CD14-positive monocyte (primary cell): Measurements from ENCODE around the gene SPATA20. TPM values are rescaled to one million over a fixed set of nuclear protein-coding genes. Genes with fewer than 3 reads are reported as not detected.
A peak's percentile ranks its signal among the peaks of the same experiment; 100 is the strongest.

ENCODE experiments used
- DNase-seq, 3 donors: peaks; one replicate each; pipeline ENCODE4 v3.0.0-alpha.2; 2011 to 2022
- H2AFZ ChIP-seq: 2 replicates; pipeline ENCODE4 v1.6.0; 2012; ENCODE audit warnings: mild to moderate bottlenecking, low read depth, low read length, inconsistent platforms; ENCODE audit not compliant: insufficient read depth, poor library complexity, severe bottlenecking
- H3K27ac ChIP-seq, 2 donors: 1 replicate in 1 of 2; 2 replicates in 1 of 2; pipeline ENCODE4 v1.5.1; 2012 to 2013; ENCODE audit warnings: low read length in 2 of 2, control low read depth in 1 of 2, inconsistent platforms in 1 of 2, low read depth in 1 of 2, mild to moderate bottlenecking in 1 of 2
- H3K27me3 ChIP-seq, 2 donors: one replicate each; pipeline versions ENCODE4 v1.6.0 to v1.6.1; 2011 to 2013; ENCODE audit warnings: low read length in 2 of 2; ENCODE audit not compliant: control insufficient read depth in 2 of 2, insufficient read depth in 2 of 2
- H3K36me3 ChIP-seq, 2 donors: replicated peaks in 1 of 2; 1 replicate in 1 of 2; 2 replicates in 1 of 2; pipeline versions ENCODE4 v1.5.1 to v1.6.1; 2012 to 2013; ENCODE audit warnings: low read length in 2 of 2, control low read depth in 1 of 2, inconsistent platforms in 1 of 2, mild to moderate bottlenecking in 1 of 2; ENCODE audit not compliant: insufficient read depth in 2 of 2, control insufficient read depth in 1 of 2
- H3K4me1 ChIP-seq, 2 donors: 1 replicate in 1 of 2; 2 replicates in 1 of 2; pipeline versions ENCODE4 v1.5.1 to v1.6.1; 2012 to 2013; ENCODE audit warnings: low read length in 2 of 2, control low read depth in 1 of 2, inconsistent platforms in 1 of 2, mild to moderate bottlenecking in 1 of 2, moderate library complexity in 1 of 2; ENCODE audit not compliant: insufficient read depth in 2 of 2, control insufficient read depth in 1 of 2
- H3K4me2 ChIP-seq: replicated peaks from 2 replicates; pipeline ENCODE3; 2012; ENCODE audit warnings: low read length, moderate library complexity, mild to moderate bottlenecking; ENCODE audit not compliant: poor library complexity, severe bottlenecking; ENCODE audit errors: extremely low read depth
- H3K4me3 ChIP-seq, 3 experiments: fragments of 200-600 bp in 1 of 3; sonication (generic) in 1 of 3; replicated peaks in 1 of 3; 1 replicate in 2 of 3; 2 replicates in 1 of 3; pipeline ENCODE4 v1.5.1; 2011 to 2013; ENCODE audit warnings: low read length in 3 of 3, mild to moderate bottlenecking in 3 of 3, control low read depth in 2 of 3, low read depth in 2 of 3, inconsistent platforms in 1 of 3, moderate library complexity in 1 of 3
- H3K79me2 ChIP-seq: 2 replicates; pipeline ENCODE4 v1.6.0; 2012; ENCODE audit warnings: mild to moderate bottlenecking, control low read depth, inconsistent platforms, low read length, moderate library complexity; ENCODE audit not compliant: insufficient read depth
- H3K9ac ChIP-seq: 2 replicates; pipeline ENCODE4 v1.6.0; 2017; ENCODE audit warnings: low read length, mild to moderate bottlenecking; ENCODE audit not compliant: insufficient read depth, poor library complexity, severe bottlenecking
- H3K9me3 ChIP-seq, 2 donors: replicated peaks in 1 of 2; 1 replicate in 1 of 2; 2 replicates in 1 of 2; pipeline versions ENCODE4 v1.5.1 to v1.6.1; 2012 to 2013; ENCODE audit warnings: low read length in 2 of 2, control low read depth in 1 of 2; ENCODE audit not compliant: control insufficient read depth in 1 of 2, insufficient read depth in 1 of 2
- H4K20me1 ChIP-seq: 2 replicates; pipeline ENCODE4 v1.6.0; 2012; ENCODE audit warnings: mild to moderate bottlenecking, low read length, control low read depth, moderate library complexity; ENCODE audit not compliant: insufficient read depth
- H3K27ac Mint-ChIP-seq, 7 donors: one replicate each; pipeline ENCODE4 v1.8.0; 2020; ENCODE audit warnings: mild to moderate bottlenecking in 7 of 7, mixed read lengths in 7 of 7, moderate library complexity in 6 of 7, inconsistent platforms in 2 of 7
- H3K27me3 Mint-ChIP-seq, 3 donors: one replicate each; pipeline ENCODE4 v1.8.0; 2021 to 2022; ENCODE audit warnings: low read depth in 3 of 3, mild to moderate bottlenecking in 3 of 3, mixed read lengths in 3 of 3, moderate library complexity in 3 of 3, inconsistent platforms in 1 of 3
- H3K36me3 Mint-ChIP-seq, 2 donors: one replicate each; pipeline ENCODE4 v1.8.0; 2020; ENCODE audit warnings: mixed read lengths in 2 of 2, inconsistent platforms in 1 of 2, mild to moderate bottlenecking in 1 of 2
- H3K4me1 Mint-ChIP-seq: one replicate; pipeline ENCODE4 v1.8.0; 2020; ENCODE audit warnings: mild to moderate bottlenecking, mixed read lengths
- H3K4me3 Mint-ChIP-seq, 2 donors: one replicate each; pipeline ENCODE4 v1.8.0; 2020; ENCODE audit warnings: mild to moderate bottlenecking in 2 of 2, mixed read lengths in 2 of 2, moderate library complexity in 1 of 2
- H3K9me3 Mint-ChIP-seq, 7 donors: one replicate each; pipeline ENCODE4 v1.8.0; 2020 to 2022; ENCODE audit warnings: mixed read lengths in 7 of 7, mild to moderate bottlenecking in 6 of 7, moderate library complexity in 6 of 7, inconsistent platforms in 2 of 7
- WGBS: methylation state at CpG from one replicate; pipeline ENCODE4 v1.1.5; 2013; ENCODE audit warnings: missing lambda C conversion rate; ENCODE audit not compliant: insufficient coverage; 5-methylcytosine and 5-hydroxymethylcytosine counted together
- intact Hi-C, 2 donors: fragments of 100-400 bp; cut with micrococcal nuclease; formaldehyde crosslinking; loops; one replicate each; pipeline versions ENCODE4 v1.15.0 to v1.15.1; 2023
- polyA plus RNA-seq, 3 donors: library from polyadenylated mRNA; depleted of rRNA in 1 of 3; unstranded in 2 of 3; stranded (reverse) in 1 of 3; fragments of 300-500 nt in 2 of 3; fragments of >200 nt in 1 of 3; fragmentation: Illumina TruSeq in 2 of 3; gene quantifications; 1 replicate in 2 of 3; 2 replicates in 1 of 3; pipeline ENCODE4 v1.2.3, GENCODE V29; 2012 to 2021
- TF ChIP-seq, protein P1 (sequence below): fragments of 200-600 bp; IDR thresholded peaks from one replicate; pipeline ENCODE4 v1.8.0; 2022; ENCODE audit warnings: antibody characterized with exemption, mild to moderate bottlenecking

SPATA20 gene
- polyA plus RNA-seq, 3 donors = 9.3 to 37.8 (median 12.2) TPM

DNA sequence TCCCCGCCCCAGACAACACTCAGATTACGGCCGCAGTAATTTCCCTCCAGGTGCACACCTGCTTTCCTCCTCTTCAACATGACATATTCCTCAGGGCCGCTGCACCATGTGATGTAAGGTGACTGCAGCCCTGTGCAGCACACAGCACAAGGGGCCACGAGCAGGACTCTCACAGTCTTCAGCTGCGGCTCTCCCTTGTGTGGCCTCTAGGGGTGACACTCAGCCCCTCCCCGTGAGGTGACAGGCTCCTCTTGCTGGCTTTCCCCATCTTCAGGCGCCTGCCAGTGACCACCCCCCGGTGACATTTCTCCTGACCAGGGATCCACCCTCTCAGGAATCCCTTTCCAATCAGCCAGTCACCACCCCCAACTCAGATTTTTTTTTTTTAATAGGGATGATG lies 56.4 kb downstream of the SPATA20 start:
- Histone ChIP-seq H3K27ac (no peak overlapping the region), H3K9me3 (no peaks in the 10 kb centered on the region), H3K4me1 (no peaks in the 10 kb centered on the region), H3K27me3 (peaks cover 0 to 18% of the 10 kb centered on the region in 2 donors), H3K4me3 (no peak overlapping the region), H2AFZ (no peak overlapping the region), H3K9ac (no peak overlapping the region), H4K20me1 (no peaks in the 10 kb centered on the region), H3K4me2 (no peak overlapping the region), H3K36me3 (no peaks in the 10 kb centered on the region), H3K79me2 (no peaks in the 10 kb centered on the region)
- Mint-ChIP-seq H3K27me3 (peaks cover 30 to 52% (median 32%) of the 10 kb centered on the region in 3 donors), H3K9me3 (no peaks in the 10 kb centered on the region), H3K27ac (peak overlapping the region in 1 of 7 donors; percentile 1), H3K4me3 (no peak overlapping the region), H3K4me1 (peaks cover 16% of the 10 kb centered on the region), H3K36me3 (no peaks in the 10 kb centered on the region)
- TF ChIP-seq, protein P1, sequence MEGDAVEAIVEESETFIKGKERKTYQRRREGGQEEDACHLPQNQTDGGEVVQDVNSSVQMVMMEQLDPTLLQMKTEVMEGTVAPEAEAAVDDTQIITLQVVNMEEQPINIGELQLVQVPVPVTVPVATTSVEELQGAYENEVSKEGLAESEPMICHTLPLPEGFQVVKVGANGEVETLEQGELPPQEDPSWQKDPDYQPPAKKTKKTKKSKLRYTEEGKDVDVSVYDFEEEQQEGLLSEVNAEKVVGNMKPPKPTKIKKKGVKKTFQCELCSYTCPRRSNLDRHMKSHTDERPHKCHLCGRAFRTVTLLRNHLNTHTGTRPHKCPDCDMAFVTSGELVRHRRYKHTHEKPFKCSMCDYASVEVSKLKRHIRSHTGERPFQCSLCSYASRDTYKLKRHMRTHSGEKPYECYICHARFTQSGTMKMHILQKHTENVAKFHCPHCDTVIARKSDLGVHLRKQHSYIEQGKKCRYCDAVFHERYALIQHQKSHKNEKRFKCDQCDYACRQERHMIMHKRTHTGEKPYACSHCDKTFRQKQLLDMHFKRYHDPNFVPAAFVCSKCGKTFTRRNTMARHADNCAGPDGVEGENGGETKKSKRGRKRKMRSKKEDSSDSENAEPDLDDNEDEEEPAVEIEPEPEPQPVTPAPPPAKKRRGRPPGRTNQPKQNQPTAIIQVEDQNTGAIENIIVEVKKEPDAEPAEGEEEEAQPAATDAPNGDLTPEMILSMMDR = no peak
- intact Hi-C loops = no loop called here
- 97% methylated on average over 3 of the region's 9 CpGs for WGBS
- DNase-seq = no peak

DNA sequence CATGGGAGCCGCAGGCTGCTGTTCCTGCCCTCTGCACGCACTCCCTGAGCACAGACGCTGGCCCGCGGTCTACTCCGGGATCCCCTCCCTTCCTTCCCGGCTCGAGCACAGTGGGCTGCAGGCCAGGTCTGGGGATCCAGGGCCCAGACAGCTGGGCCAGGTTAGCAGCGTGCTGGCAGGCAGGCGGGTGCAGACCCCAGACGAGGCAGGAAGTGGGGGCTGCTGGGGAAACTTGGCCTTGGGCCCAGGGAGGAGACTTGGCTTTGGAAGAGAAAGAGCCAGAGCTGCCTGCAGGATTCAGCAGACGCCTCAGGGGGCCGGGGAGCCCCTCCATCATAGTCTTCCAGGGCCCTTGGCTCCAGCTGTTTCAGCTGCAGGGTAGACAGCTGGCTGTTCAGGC lies 57.5 kb downstream of the SPATA20 start:
- Histone ChIP-seq H3K4me3 (no peak overlapping the region), H3K4me1 (no peaks in the 10 kb centered on the region), H3K27ac (no peak overlapping the region), H3K9me3 (no peaks in the 10 kb centered on the region), H3K4me2 (no peak overlapping the region), H3K79me2 (no peaks in the 10 kb centered on the region), H3K27me3 (peaks cover 0 to 18% of the 10 kb centered on the region in 2 donors), H4K20me1 (no peaks in the 10 kb centered on the region), H2AFZ (no peak overlapping the region), H3K36me3 (no peaks in the 10 kb centered on the region), H3K9ac (no peak overlapping the region)
- H3K27me3 Mint-ChIP-seq = peaks cover 26 to 50% (median 30%) of the 10 kb centered on the region in 3 donors
- 11% methylated on average over 13 of the region's 13 CpGs for WGBS
- H3K27ac Mint-ChIP-seq = no peak overlapping the region
- H3K9me3 Mint-ChIP-seq = no peaks in the 10 kb centered on the region
- intact Hi-C loops = no loop called here
- TF ChIP-seq, protein P1 = no peak
- peak overlapping the region in 1 of 2 donors; percentile 56 for H3K4me3 Mint-ChIP-seq
- peaks cover 16% of the 10 kb centered on the region for H3K4me1 Mint-ChIP-seq
- DNase-seq = no peak
- no peaks in the 10 kb centered on the region for H3K36me3 Mint-ChIP-seq
